AG04449 (cell line): ENCODE data around the gene ARL13A.

Source experiments
- CTCF ChIA-PET: fragments of 350-600 bp; formaldehyde crosslinking; extraction: SDS; loops from one replicate; lab custom pipeline; 2021; ENCODE audit warnings: antibody characterized with exemption; lab: Yijun Ruan, JAX
- POLR2A ChIA-PET: fragments of 400-600, 350-600 bp; formaldehyde crosslinking; extraction: SDS; loops from one replicate; lab custom pipeline; 2020; ENCODE audit warnings: antibody characterized with exemption, inconsistent platforms; lab: Yijun Ruan, JAX
- DNase-seq: peaks from one replicate; pipeline ENCODE4 v3.0.0-alpha.2; 2010; ENCODE audit warnings: low read depth, low spot score
- H3K4me3 ChIP-seq: 2 replicates; pipeline ENCODE4 v1.5.1; 2011; ENCODE audit warnings: low read depth, mild to moderate bottlenecking, control low read depth, low read length
- CTCF ChIP-seq: IDR thresholded peaks from one replicate; pipeline ENCODE4 v1.5.1; 2011; ENCODE audit warnings: mild to moderate bottlenecking, moderate library complexity, low read length, control low read depth, inconsistent platforms; ENCODE audit not compliant: insufficient read depth; ENCODE audit errors: missing control alignments

Gene ARL13A

GRCh38 chrX:100935767-100936166, 33.7 kb upstream of the ARL13A start:
- ChIA-PET POLR2A (no interaction called here), CTCF (no interaction called here)

GRCh38 chrX:100939333-100939732, 30.2 kb upstream of the ARL13A start:
- CTCF ChIA-PET = no interaction called here
- POLR2A ChIA-PET = no interaction called here
- no peak overlapping the region for H3K4me3 ChIP-seq
- TF ChIP-seq CTCF = no peak
- DNase-seq = no peak

More at GRCh38 chrX:100935767-100936166, 33.7 kb upstream of the ARL13A start:
- no peak for DNase-seq
- TF ChIP-seq CTCF = no peak
- no peak overlapping the region for H3K4me3 ChIP-seq

DNA sequence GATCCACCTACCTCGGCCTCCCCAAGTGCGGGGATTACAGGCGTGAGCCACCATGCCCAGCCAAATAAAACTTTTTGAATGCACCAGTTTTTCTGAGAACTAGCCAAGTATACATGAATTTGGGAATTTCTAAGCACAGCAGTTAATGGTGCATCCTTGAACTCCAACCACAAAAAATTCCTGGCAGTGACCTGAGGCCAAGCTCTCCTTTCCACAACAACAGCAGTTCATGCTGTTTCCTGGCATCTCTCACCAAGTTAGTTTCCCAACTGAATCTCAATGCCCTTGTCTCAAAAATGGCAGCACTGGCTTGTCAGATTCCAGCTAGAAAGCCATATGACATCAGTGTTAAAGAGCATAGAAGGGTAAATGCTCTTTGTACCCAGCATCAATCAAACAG, 24.9 kb upstream of the ARL13A start:
- POLR2A ChIA-PET = no interaction called here

GRCh38 chrX:100946299-100946927, 23.1 kb upstream of the ARL13A start:
- no peak for TF ChIP-seq CTCF
- DNase-seq = no peak
- CTCF ChIA-PET = no interaction called here
- no peak overlapping the region for H3K4me3 ChIP-seq
- POLR2A ChIA-PET = no interaction called here

More for the DNA sequence above, 24.9 kb upstream of the ARL13A start:
- H3K4me3 ChIP-seq = no peak overlapping the region
- TF ChIP-seq CTCF = no peak
- DNase-seq = no peak
- CTCF ChIA-PET = no interaction called here

DNA sequence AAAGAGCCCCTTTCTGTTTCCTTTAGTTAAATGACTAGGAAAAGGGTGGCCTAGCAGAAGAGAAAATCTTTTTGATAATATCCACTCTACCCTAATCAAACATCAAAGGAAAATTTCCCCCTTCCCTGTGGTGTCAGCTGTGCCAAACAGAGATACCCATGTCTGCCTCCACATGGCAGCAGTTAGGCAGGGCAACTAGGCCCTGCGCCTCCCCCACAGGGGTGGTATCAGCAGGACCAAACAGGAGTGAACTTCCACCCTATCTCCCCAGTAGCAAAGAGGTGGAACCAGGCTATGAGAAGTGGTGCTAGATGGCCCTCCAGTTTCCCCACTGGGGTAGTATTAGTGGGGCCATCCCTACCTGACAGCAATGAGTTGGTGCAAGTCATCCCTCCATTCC, 21.0 kb upstream of the ARL13A start:
- POLR2A ChIA-PET = no interaction called here

DNA sequence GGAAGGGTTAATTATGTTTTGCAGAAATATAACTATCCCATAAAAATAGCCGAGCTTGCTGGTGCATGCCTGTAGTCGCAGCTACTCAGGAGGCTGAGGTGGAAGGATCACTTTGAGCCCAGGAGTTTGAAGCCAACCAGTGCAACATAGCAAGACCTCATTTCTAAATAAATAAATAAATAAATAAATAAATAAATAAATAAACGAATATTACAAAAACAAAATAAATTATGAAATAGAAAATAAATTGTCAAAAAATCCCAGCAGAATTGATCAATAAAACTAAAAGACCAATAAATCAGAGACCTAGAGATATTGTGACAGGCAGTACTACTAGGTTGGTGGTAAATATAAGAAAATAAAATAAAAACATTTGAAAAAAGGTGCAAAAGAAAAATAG, 6.7 kb upstream of the ARL13A start:
- H3K4me3 ChIP-seq = no peak overlapping the region
- ChIA-PET POLR2A (no interaction called here), CTCF (no interaction called here)
- TF ChIP-seq CTCF = no peak
- DNase-seq = no peak

More for the DNA sequence above, 21.0 kb upstream of the ARL13A start:
- CTCF ChIA-PET = no interaction called here
- no peak for DNase-seq
- no peak for TF ChIP-seq CTCF
- H3K4me3 ChIP-seq = no peak overlapping the region
